Glutamatergic neuron (in vitro differentiated cells): ENCODE measurements around the gene ARMS2. TPM values are rescaled to one million over a fixed set of nuclear protein-coding genes. Genes with fewer than 3 reads are reported as not detected.

Experiments
- DNase-seq: peaks from one replicate; pipeline ENCODE4 v3.0.0; 2022
- H3K27ac Mint-ChIP-seq: one replicate; pipeline ENCODE4 v1.8.0; 2020; ENCODE audit warnings: mild to moderate bottlenecking, mixed read lengths, inconsistent platforms; ENCODE audit not compliant: unreplicated experiment
- H3K27me3 Mint-ChIP-seq: one replicate; pipeline ENCODE4 v1.8.0; 2020; ENCODE audit warnings: mild to moderate bottlenecking, moderate library complexity, mixed read lengths, inconsistent platforms; ENCODE audit not compliant: unreplicated experiment
- H3K36me3 Mint-ChIP-seq: one replicate; pipeline ENCODE4 v1.8.0; 2020; ENCODE audit warnings: mild to moderate bottlenecking, mixed read lengths, inconsistent platforms; ENCODE audit not compliant: unreplicated experiment
- H3K4me1 Mint-ChIP-seq: one replicate; pipeline ENCODE4 v1.8.0; 2020; ENCODE audit warnings: mild to moderate bottlenecking, low read depth, mixed read lengths, inconsistent platforms; ENCODE audit not compliant: unreplicated experiment
- H3K4me3 Mint-ChIP-seq: one replicate; pipeline ENCODE4 v1.8.0; 2020; ENCODE audit warnings: mild to moderate bottlenecking, mixed read lengths, inconsistent platforms; ENCODE audit not compliant: unreplicated experiment
- H3K9me3 Mint-ChIP-seq: one replicate; pipeline ENCODE4 v1.8.0; 2020; ENCODE audit warnings: mild to moderate bottlenecking, moderate library complexity, mixed read lengths, inconsistent platforms; ENCODE audit not compliant: unreplicated experiment
- total RNA-seq: library from RNA; stranded (reverse); fragmentation: NEBNext Ultra II Directional; extraction: Animal tissue kit (Norgen Biotek cat#: 25700); gene quantifications from one replicate; pipeline ENCODE4 v1.2.1, GENCODE V29; 2021; ENCODE audit not compliant: unreplicated experiment
- TF ChIP-seq, protein P1 (sequence below): fragments of 200-600 bp; sonication (generic); IDR thresholded peaks from one replicate; pipeline ENCODE4 v1.5.0; 2021; ENCODE audit not compliant: partially characterized antibody, unreplicated experiment

ARMS2 gene
- total RNA-seq, 1 donor from 2014 or later: not detected

- peaks cover 10% of the 10 kb centered on the region for H3K4me1 Mint-ChIP-seq
- TF ChIP-seq, protein P1, sequence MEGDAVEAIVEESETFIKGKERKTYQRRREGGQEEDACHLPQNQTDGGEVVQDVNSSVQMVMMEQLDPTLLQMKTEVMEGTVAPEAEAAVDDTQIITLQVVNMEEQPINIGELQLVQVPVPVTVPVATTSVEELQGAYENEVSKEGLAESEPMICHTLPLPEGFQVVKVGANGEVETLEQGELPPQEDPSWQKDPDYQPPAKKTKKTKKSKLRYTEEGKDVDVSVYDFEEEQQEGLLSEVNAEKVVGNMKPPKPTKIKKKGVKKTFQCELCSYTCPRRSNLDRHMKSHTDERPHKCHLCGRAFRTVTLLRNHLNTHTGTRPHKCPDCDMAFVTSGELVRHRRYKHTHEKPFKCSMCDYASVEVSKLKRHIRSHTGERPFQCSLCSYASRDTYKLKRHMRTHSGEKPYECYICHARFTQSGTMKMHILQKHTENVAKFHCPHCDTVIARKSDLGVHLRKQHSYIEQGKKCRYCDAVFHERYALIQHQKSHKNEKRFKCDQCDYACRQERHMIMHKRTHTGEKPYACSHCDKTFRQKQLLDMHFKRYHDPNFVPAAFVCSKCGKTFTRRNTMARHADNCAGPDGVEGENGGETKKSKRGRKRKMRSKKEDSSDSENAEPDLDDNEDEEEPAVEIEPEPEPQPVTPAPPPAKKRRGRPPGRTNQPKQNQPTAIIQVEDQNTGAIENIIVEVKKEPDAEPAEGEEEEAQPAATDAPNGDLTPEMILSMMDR: no peak
- no peak overlapping the region for H3K4me3 Mint-ChIP-seq
- no peak overlapping the region for H3K27ac Mint-ChIP-seq
- H3K36me3 Mint-ChIP-seq: no peaks in the 10 kb centered on the region
- H3K27me3 Mint-ChIP-seq: peaks cover 2% of the 10 kb centered on the region
- no peak for DNase-seq
- H3K9me3 Mint-ChIP-seq: no peaks in the 10 kb centered on the region
Observed at GRCh38 chr10:122419876-122420623, 34.4 kb upstream of the ARMS2 start.

GRCh38 chr10:122420624-122421007, 33.8 kb upstream of the ARMS2 start:
- no peak overlapping the region for H3K27ac Mint-ChIP-seq
- TF ChIP-seq, protein P1: no peak
- H3K4me1 Mint-ChIP-seq: peaks cover 10% of the 10 kb centered on the region
- no peaks in the 10 kb centered on the region for H3K36me3 Mint-ChIP-seq
- no peak overlapping the region for H3K4me3 Mint-ChIP-seq
- no peak for DNase-seq
- no peaks in the 10 kb centered on the region for H3K9me3 Mint-ChIP-seq
- peaks cover 2% of the 10 kb centered on the region for H3K27me3 Mint-ChIP-seq

- Mint-ChIP-seq H3K27ac (no peak overlapping the region), H3K27me3 (peaks cover 2% of the 10 kb centered on the region), H3K9me3 (no peaks in the 10 kb centered on the region), H3K36me3 (no peaks in the 10 kb centered on the region), H3K4me3 (no peak overlapping the region), H3K4me1 (peaks cover 10% of the 10 kb centered on the region)
- no peak for DNase-seq
- TF ChIP-seq, protein P1: no peak
Observed at GRCh38 chr10:122421054-122421625, 33.3 kb upstream of the ARMS2 start.

- DNase-seq: no peak
- H3K36me3 Mint-ChIP-seq: no peaks in the 10 kb centered on the region
- H3K9me3 Mint-ChIP-seq: no peaks in the 10 kb centered on the region
- peaks cover 2% of the 10 kb centered on the region for H3K27me3 Mint-ChIP-seq
- H3K4me3 Mint-ChIP-seq: no peak overlapping the region
- H3K4me1 Mint-ChIP-seq: peaks cover 12% of the 10 kb centered on the region
- no peak overlapping the region for H3K27ac Mint-ChIP-seq
- TF ChIP-seq, protein P1: no peak
Observed at GRCh38 chr10:122421742-122422141, 32.7 kb upstream of the ARMS2 start.
